ENCODE measurements around the gene STAG3. TPM values are rescaled to one million over a fixed set of nuclear protein-coding genes. Genes with fewer than 3 reads are reported as not detected.
A peak's percentile ranks its signal among the peaks of the same experiment; 100 is the strongest.

STAG3 gene
- total and polyA plus RNA-seq, 9 of the 15 experiments (the other 6 are each of a cell fraction or from before 2014, with no cell fraction given): 0.54 to 2.5 (median 1.7) TPM

GRCh38 chr7:100177045-100178001 is at the start of gene STAG3, which contains the start of gene GPC2 (continued):
- no peak for TF ChIP-seq REST (IDR thresholded peaks at IDR 0.05; ENCODE audit: borderline replicate concordance)
- no peak for TF ChIP-seq REST (CRISPR knock-in tag; IDR thresholded peaks at IDR 0.05; ENCODE audit: low read depth)
- no peak for TF ChIP-seq FOXJ2 (tag; IDR thresholded peaks at IDR 0.05)
- no peak for TF ChIP-seq RFX7 (CRISPR knock-in tag; IDR thresholded peaks at IDR 0.05)
- peak; percentile 81 for TF ChIP-seq SP1 (CRISPR knock-in tag; IDR thresholded peaks at IDR 0.05)
- no peak for TF ChIP-seq TGIF2 (CRISPR knock-in tag; IDR thresholded peaks at IDR 0.05)
- no peak for TF ChIP-seq SMARCE1 (IDR thresholded peaks at IDR 0.05)
- peak; percentile 79 for TF ChIP-seq PKNOX1 (IDR thresholded peaks at IDR 0.05)
- TF ChIP-seq ZNF174 (CRISPR knock-in tag; IDR thresholded peaks at IDR 0.05): no peak
- no peak for TF ChIP-seq ELF1 (tag; IDR thresholded peaks at IDR 0.05)
- TF ChIP-seq ETS2 (tag; IDR thresholded peaks at IDR 0.05; ENCODE audit: borderline replicate concordance, poor library complexity, severe bottlenecking): no peak
- TF ChIP-seq ESRRB (CRISPR knock-in tag; IDR thresholded peaks at IDR 0.05; ENCODE audit: borderline replicate concordance): no peak; the same call in 1 of the 2 replicates
- no peak for TF ChIP-seq CGGBP1 (CRISPR knock-in tag; IDR thresholded peaks at IDR 0.05)
- no peak for TF ChIP-seq ZNF507 (tag; conservative IDR thresholded peaks at IDR 0.05)
- peak; percentile 97 to 98 for TF ChIP-seq E2F6 (IDR thresholded peaks at IDR 0.05; ENCODE audit: borderline replicate concordance in 1 of 2, extremely low read depth in 1 of 2, insufficient read depth in 1 of 2, insufficient read length in 1 of 2, low read depth in 1 of 2, low read length in 1 of 2, poor library complexity in 1 of 2, severe bottlenecking in 1 of 2)
- TF ChIP-seq PHF20 (IDR thresholded peaks at IDR 0.05; ENCODE audit: partially characterized antibody): no peak
- TF ChIP-seq ZKSCAN3 (CRISPR knock-in tag; IDR thresholded peaks at IDR 0.05): no peak

Measured in K562 (cell line).